Trophoblast cell (in vitro differentiated cells and primary cell): Measurements from ENCODE around the gene RAB14.
"Not testable (repeated sequence)": the region's sequence is repeated elsewhere in the genome, so short reads cannot be mapped to it uniquely, and the experiment has no call there.

Experiments
- DNase-seq, 2 donors: peaks; one replicate each; pipeline ENCODE4 v3.0.0-alpha.2; 2016
- H2AFZ ChIP-seq: 2 replicates; pipeline ENCODE4 v1.6.1; 2013; ENCODE audit warnings: low read length, moderate library complexity, mild to moderate bottlenecking; ENCODE audit not compliant: insufficient read depth, poor library complexity
- H2AK5ac ChIP-seq: 2 replicates; pipeline ENCODE4 v1.6.1; 2013; ENCODE audit warnings: mild to moderate bottlenecking, low read length
- H2BK120ac ChIP-seq: 2 replicates; pipeline ENCODE4 v1.6.1; 2013; ENCODE audit warnings: low read length, mild to moderate bottlenecking, moderate library complexity; ENCODE audit not compliant: insufficient read depth, poor library complexity
- H2BK12ac ChIP-seq: 2 replicates; pipeline ENCODE4 v1.6.1; 2013; ENCODE audit warnings: mild to moderate bottlenecking, low read length, moderate library complexity
- H2BK5ac ChIP-seq: 2 replicates; pipeline ENCODE4 v1.6.1; 2013; ENCODE audit warnings: low read length, low read depth, moderate library complexity, mild to moderate bottlenecking; ENCODE audit not compliant: poor library complexity
- H3K14ac ChIP-seq: 2 replicates; pipeline ENCODE4 v1.6.1; 2013; ENCODE audit warnings: mild to moderate bottlenecking, low read length
- H3K18ac ChIP-seq: 2 replicates; pipeline ENCODE4 v1.6.1; 2013; ENCODE audit warnings: mild to moderate bottlenecking, low read length
- H3K23ac ChIP-seq: 2 replicates; pipeline ENCODE4 v1.6.1; 2013; ENCODE audit warnings: low read length
- H3K27ac ChIP-seq: 2 replicates; pipeline ENCODE4 v1.5.1; 2013; ENCODE audit warnings: low read depth, mild to moderate bottlenecking, inconsistent platforms, low read length, moderate library complexity
- H3K27me3 ChIP-seq: 2 replicates; pipeline ENCODE4 v1.6.1; 2013; ENCODE audit warnings: inconsistent platforms, mild to moderate bottlenecking, low read length, moderate library complexity; ENCODE audit not compliant: insufficient read depth
- H3K36me3 ChIP-seq, 2 experiments: 1 replicate in 1 of 2; 2 replicates in 1 of 2; pipeline ENCODE4 v1.6.1; 2013; ENCODE audit warnings: low read length in 2 of 2, mild to moderate bottlenecking in 2 of 2, moderate library complexity in 1 of 2; ENCODE audit not compliant: insufficient read depth in 2 of 2, control insufficient read depth in 1 of 2
- H3K4ac ChIP-seq: 2 replicates; pipeline ENCODE4 v1.6.1; 2013; ENCODE audit warnings: low read depth, mild to moderate bottlenecking, low read length, moderate library complexity
- H3K4me1 ChIP-seq, 2 experiments: 1 replicate in 1 of 2; 2 replicates in 1 of 2; pipeline ENCODE4 v1.6.1; 2013; ENCODE audit warnings: low read length in 2 of 2, mild to moderate bottlenecking in 2 of 2, moderate library complexity in 1 of 2; ENCODE audit not compliant: insufficient read depth in 2 of 2, control insufficient read depth in 1 of 2
- H3K4me2 ChIP-seq: 2 replicates; pipeline ENCODE4 v1.6.1; 2013; ENCODE audit warnings: inconsistent platforms, mild to moderate bottlenecking, low read length, moderate library complexity
- H3K4me3 ChIP-seq: 2 replicates; pipeline ENCODE4 v1.5.1; 2013; ENCODE audit warnings: mild to moderate bottlenecking, low read depth, low read length, inconsistent platforms
- H3K79me1 ChIP-seq: one replicate; pipeline ENCODE4 v1.6.1; 2013; ENCODE audit warnings: low read length
- H3K79me2 ChIP-seq: 2 replicates; pipeline ENCODE4 v1.6.1; 2013; ENCODE audit warnings: low read length, mild to moderate bottlenecking; ENCODE audit not compliant: control insufficient read depth, insufficient read depth, poor library complexity
- H3K9ac ChIP-seq: 2 replicates; pipeline ENCODE4 v1.6.1; 2013; ENCODE audit warnings: mild to moderate bottlenecking, low read length
- H3K9me3 ChIP-seq: 2 replicates; pipeline ENCODE4 v1.6.1; 2013; ENCODE audit warnings: low read depth, mild to moderate bottlenecking, control low read depth, inconsistent platforms, low read length; ENCODE audit not compliant: insufficient read depth
- H4K12ac ChIP-seq: 2 replicates; pipeline ENCODE4 v1.6.1; 2013; ENCODE audit warnings: low read depth, mild to moderate bottlenecking, low read length, moderate library complexity
- H4K8ac ChIP-seq: 2 replicates; pipeline ENCODE4 v1.6.1; 2013; ENCODE audit warnings: low read depth, mild to moderate bottlenecking, low read length, moderate library complexity
- H4K91ac ChIP-seq: one replicate; pipeline ENCODE4 v1.6.1; 2013; ENCODE audit warnings: low read depth, mild to moderate bottlenecking, low read length, moderate library complexity
- WGBS: extraction: QIAGEN DNeasy Blood & Tissue Kit; methylation state at CpG from one replicate; pipeline ENCODE4 v1.1.7; 2013; ENCODE audit warnings: missing lambda C conversion rate; ENCODE audit not compliant: insufficient read length, insufficient coverage; ENCODE audit errors: extremely low coverage; 5-methylcytosine and 5-hydroxymethylcytosine counted together

Gene RAB14

DNA sequence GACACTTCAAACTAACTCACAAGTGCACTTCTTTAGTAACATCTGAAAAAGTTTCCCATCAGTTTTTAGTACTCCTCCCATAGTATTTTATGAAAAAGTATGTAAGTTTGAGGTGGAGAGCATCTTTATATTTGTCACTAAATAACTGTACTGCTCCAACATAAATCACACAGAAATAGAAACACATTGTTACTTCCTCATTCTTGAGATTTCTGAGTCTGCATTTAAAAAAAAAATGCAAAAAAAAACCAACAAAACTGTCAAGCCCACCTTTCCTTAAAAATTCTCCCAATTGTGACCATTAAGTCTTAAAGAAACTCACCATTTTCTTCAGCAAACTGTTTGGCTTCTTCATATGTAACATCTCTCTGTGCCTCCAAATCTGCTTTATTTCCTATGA is 18.7 kb downstream of the RAB14 start:
- Histone ChIP-seq H3K9ac (no peak overlapping the region), H2AK5ac (no peak overlapping the region), H3K18ac (no peak overlapping the region), H2BK120ac (no peak overlapping the region), H3K4me3 (no peak overlapping the region), H4K91ac (no peak overlapping the region), H2BK12ac (no peak overlapping the region), H3K14ac (no peak overlapping the region), H2BK5ac (no peak overlapping the region), H3K4ac (no peak overlapping the region), H4K12ac (no peak overlapping the region), H3K79me2 (peaks cover 2% of the 10 kb centered on the region), H3K79me1 (no peaks in the 10 kb centered on the region), H3K9me3 (no peaks in the 10 kb centered on the region), H3K23ac (no peak overlapping the region), H3K36me3 (peaks cover 4 to 13% of the 10 kb centered on the region in 2 experiments), H3K4me1 (peaks cover 0 to 8% of the 10 kb centered on the region in 2 experiments), H4K8ac (no peak overlapping the region), H3K4me2 (no peak overlapping the region), H3K27ac (no peak overlapping the region), H2AFZ (no peak overlapping the region), H3K27me3 (no peaks in the 10 kb centered on the region)
- DNase-seq, result no peak

DNA sequence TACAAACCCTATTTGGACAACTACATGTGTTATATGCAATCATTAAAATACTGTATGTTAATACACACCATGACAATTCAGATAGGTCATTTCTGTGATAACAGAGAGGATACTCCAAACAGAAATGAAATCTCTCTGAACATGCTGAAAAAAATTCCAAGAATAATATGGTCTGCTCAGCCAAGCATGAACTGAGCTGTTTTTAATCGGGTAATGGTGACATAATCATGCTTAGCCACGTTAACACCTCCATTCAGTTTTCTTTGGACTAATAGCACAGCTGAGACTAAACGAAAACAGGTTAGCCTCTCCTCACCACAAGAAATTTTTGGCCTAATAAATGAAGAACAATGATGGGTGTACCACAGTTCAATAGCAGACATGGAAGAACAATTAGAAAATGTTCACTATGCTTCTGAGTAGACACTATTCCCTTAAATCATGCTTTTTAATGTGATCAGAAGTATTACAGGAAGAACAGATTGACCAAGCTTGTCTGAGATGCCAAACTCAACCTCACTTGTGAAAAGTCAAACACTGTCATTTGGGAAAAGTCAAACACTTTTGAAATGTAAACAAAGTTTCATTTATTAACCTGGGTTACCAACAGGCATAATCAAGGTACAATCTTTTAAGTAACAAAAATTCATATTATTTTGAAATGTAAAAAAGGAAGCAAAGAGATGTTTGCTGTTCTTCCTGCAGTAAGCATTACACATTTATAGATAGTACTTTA is 19.4 kb downstream of the RAB14 start:
- Histone ChIP-seq H3K79me1 (no peaks in the 10 kb centered on the region), H4K12ac (no peak overlapping the region), H3K4ac (no peak overlapping the region), H3K4me2 (no peak overlapping the region), H2BK120ac (no peak overlapping the region), H3K27me3 (no peaks in the 10 kb centered on the region), H3K4me3 (no peak overlapping the region), H2AFZ (no peak overlapping the region), H3K4me1 (peaks cover 0 to 8% of the 10 kb centered on the region in 2 experiments), H4K8ac (no peak overlapping the region), H3K14ac (no peak overlapping the region), H3K18ac (no peak overlapping the region), H3K79me2 (peaks cover 2% of the 10 kb centered on the region), H2AK5ac (no peak overlapping the region), H2BK12ac (no peak overlapping the region), H3K9me3 (no peaks in the 10 kb centered on the region), H3K36me3 (peaks cover 4 to 13% of the 10 kb centered on the region in 2 experiments), H2BK5ac (no peak overlapping the region), H4K91ac (no peak overlapping the region), H3K27ac (no peak overlapping the region), H3K23ac (no peak overlapping the region), H3K9ac (no peak overlapping the region)
- no CpG with 5 or more reads among the region's 3 CpGs for WGBS
- no peak for DNase-seq

DNA sequence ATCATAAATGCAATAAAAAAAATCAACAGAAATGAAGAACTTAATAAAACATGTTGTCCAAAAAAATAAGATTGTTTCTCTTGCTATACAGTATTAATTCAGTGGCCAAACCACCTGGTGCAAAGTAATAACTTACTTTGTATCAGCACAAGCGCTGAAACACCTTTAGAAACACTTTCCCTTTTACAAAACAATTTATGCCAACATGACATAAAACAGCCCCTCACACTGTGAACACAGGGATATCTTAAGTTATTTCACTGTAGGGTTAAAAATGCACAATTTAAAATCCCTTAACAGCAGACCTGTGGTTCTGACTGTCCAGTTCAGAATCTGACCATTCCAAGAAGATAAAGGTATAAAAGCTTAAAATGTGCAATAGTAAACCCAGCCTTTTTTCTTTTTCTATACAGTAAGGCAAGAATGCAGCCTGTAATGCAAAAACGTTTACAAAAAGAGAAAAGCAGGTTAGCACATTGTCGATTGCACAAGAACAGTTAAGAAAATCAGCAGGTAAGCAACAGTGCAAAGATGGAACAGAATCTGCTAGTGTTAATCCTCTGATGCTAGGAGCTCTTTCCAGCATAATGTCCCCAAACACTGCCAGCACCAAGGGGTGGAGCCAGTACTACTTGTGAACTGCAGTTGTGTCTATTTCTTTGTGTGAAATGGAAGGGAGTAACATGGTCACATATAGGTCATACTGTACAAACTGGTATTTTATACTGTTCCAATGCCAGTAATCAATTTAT is 21.6 kb downstream of the RAB14 start:
- H3K4me3 ChIP-seq, result no peak overlapping the region
- peaks cover 5 to 15% of the 10 kb centered on the region in 2 experiments for H3K36me3 ChIP-seq
- no peak overlapping the region for H2AFZ ChIP-seq
- H3K27ac ChIP-seq, result no peak overlapping the region
- no peak for DNase-seq
- H3K79me1 ChIP-seq, result no peaks in the 10 kb centered on the region
- no peak overlapping the region for H4K91ac ChIP-seq
- H3K4ac ChIP-seq, result no peak overlapping the region
- H3K9me3 ChIP-seq, result no peaks in the 10 kb centered on the region
- H3K4me2 ChIP-seq, result no peak overlapping the region
- no peak overlapping the region for H4K8ac ChIP-seq
- H3K14ac ChIP-seq, result no peak overlapping the region
- H2AK5ac ChIP-seq, result no peak overlapping the region
- no peak overlapping the region for H3K9ac ChIP-seq
- no peak overlapping the region for H4K12ac ChIP-seq
- H2BK120ac ChIP-seq, result no peak overlapping the region
- no peak overlapping the region for H2BK12ac ChIP-seq
- H2BK5ac ChIP-seq, result no peak overlapping the region
- WGBS, result no CpG with 5 or more reads among the region's 3 CpGs
- H3K18ac ChIP-seq, result no peak overlapping the region
- H3K4me1 ChIP-seq, result peaks cover 0 to 8% of the 10 kb centered on the region in 2 experiments
- no peaks in the 10 kb centered on the region for H3K27me3 ChIP-seq
- no peak overlapping the region for H3K23ac ChIP-seq
- no peaks in the 10 kb centered on the region for H3K79me2 ChIP-seq

DNA sequence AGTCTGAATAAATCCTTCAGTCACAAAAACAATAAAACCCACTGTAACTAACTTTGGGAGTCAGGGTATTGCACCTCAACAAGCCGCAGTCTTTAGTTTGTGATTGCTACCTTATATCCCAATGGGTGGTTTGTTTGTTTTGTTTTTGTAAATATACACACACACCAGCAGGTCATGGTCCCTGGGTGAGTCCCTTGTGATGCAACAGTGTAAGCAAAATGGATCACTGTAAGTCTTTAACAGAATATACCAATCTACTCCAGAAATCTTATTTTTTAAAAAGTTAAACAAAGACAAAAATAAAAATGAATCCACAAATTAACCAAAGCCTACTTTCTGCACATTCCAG is 22.3 kb downstream of the RAB14 start:
- not testable (repeated sequence) for H2BK5ac ChIP-seq, H2BK120ac ChIP-seq, H2BK12ac ChIP-seq, H3K4me2 ChIP-seq, H3K18ac ChIP-seq, H3K9me3 ChIP-seq, H3K14ac ChIP-seq, H3K27ac ChIP-seq, H4K12ac ChIP-seq, H4K91ac ChIP-seq, H4K8ac ChIP-seq, H3K4me1 ChIP-seq, DNase-seq, H3K79me1 ChIP-seq, H3K27me3 ChIP-seq, H2AFZ ChIP-seq, H2AK5ac ChIP-seq, H3K4ac ChIP-seq, H3K79me2 ChIP-seq, H3K9ac ChIP-seq, H3K4me3 ChIP-seq, H3K23ac ChIP-seq
- H3K36me3 ChIP-seq, result peaks cover 5 to 17% of the 10 kb centered on the region in 2 experiments
- no CpG with 5 or more reads among the region's 1 CpG for WGBS
